Measurements from ENCODE around the gene ATAD2B.
A peak's percentile ranks its signal among the peaks of the same experiment; 100 is the strongest.

The ATAD2B gene

GRCh38 chr2:23718931-23719700, 207.8 kb downstream of the ATAD2B start:
- H3K27me3 ChIP-seq (ENCODE audit: control insufficient read depth in 1 of 2, insufficient read depth in 2 of 2, low read length in 2 of 2), result no peaks in the 10 kb centered on the region
- H3K4me1 ChIP-seq (ENCODE audit: control insufficient read depth, insufficient read depth, low read length), result peaks cover 10% of the 10 kb centered on the region
- no peak overlapping the region for H3K4me3 ChIP-seq (ENCODE audit: low read length in 2 of 2)
- H3K27ac ChIP-seq (ENCODE audit: low read length), result no peak overlapping the region
- no peak overlapping the region for H3K9ac ChIP-seq (ENCODE audit: low read length in 2 of 2)
- peaks cover 0 to 6% of the 10 kb centered on the region in 2 donors for H3K9me3 ChIP-seq (ENCODE audit: control insufficient read depth in 2 of 2, low read length in 2 of 2)
- no peaks in the 10 kb centered on the region for H3K36me3 ChIP-seq (ENCODE audit: control insufficient read depth in 2 of 2, insufficient read depth in 2 of 2, low read length in 2 of 2)

- peaks cover 2% of the 10 kb centered on the region for H3K4me1 ChIP-seq (ENCODE audit: control insufficient read depth, insufficient read depth, low read length)
- no peaks in the 10 kb centered on the region for H3K9me3 ChIP-seq (ENCODE audit: control insufficient read depth in 2 of 2, low read length in 2 of 2)
- H3K4me3 ChIP-seq (ENCODE audit: low read length in 2 of 2), result no peak overlapping the region
- H3K27ac ChIP-seq (ENCODE audit: low read length), result no peak overlapping the region
- no peak overlapping the region for H3K9ac ChIP-seq (ENCODE audit: low read length in 2 of 2)
- H3K36me3 ChIP-seq (ENCODE audit: control insufficient read depth in 2 of 2, insufficient read depth in 2 of 2, low read length in 2 of 2), result peaks cover 0 to 6% of the 10 kb centered on the region in 2 donors
- H3K27me3 ChIP-seq (ENCODE audit: control insufficient read depth in 1 of 2, insufficient read depth in 2 of 2, low read length in 2 of 2), result no peaks in the 10 kb centered on the region
Observed at GRCh38 chr2:23713351-23713750, 213.6 kb downstream of the ATAD2B start.

GRCh38 chr2:23712756-23713151, 214.2 kb downstream of the ATAD2B start:
- Histone ChIP-seq H3K27me3 (ENCODE audit: control insufficient read depth in 1 of 2, insufficient read depth in 2 of 2, low read length in 2 of 2) (no peaks in the 10 kb centered on the region), H3K4me1 (ENCODE audit: control insufficient read depth, insufficient read depth, low read length) (peaks cover 3% of the 10 kb centered on the region), H3K9ac (ENCODE audit: low read length in 2 of 2) (no peak overlapping the region), H3K4me3 (ENCODE audit: low read length in 2 of 2) (no peak overlapping the region), H3K9me3 (ENCODE audit: control insufficient read depth in 2 of 2, low read length in 2 of 2) (peaks cover 0 to 1% of the 10 kb centered on the region in 2 donors), H3K36me3 (ENCODE audit: control insufficient read depth in 2 of 2, insufficient read depth in 2 of 2, low read length in 2 of 2) (peaks cover 0 to 6% of the 10 kb centered on the region in 2 donors), H3K27ac (ENCODE audit: low read length) (no peak overlapping the region)

- no peaks in the 10 kb centered on the region for H3K27me3 ChIP-seq (ENCODE audit: control insufficient read depth in 1 of 2, insufficient read depth in 2 of 2, low read length in 2 of 2)
- H3K9me3 ChIP-seq (ENCODE audit: control insufficient read depth in 2 of 2, low read length in 2 of 2), result peaks cover 0 to 2% of the 10 kb centered on the region in 2 donors
- peaks cover 7% of the 10 kb centered on the region for H3K4me1 ChIP-seq (ENCODE audit: control insufficient read depth, insufficient read depth, low read length)
- H3K4me3 ChIP-seq (ENCODE audit: low read length in 2 of 2), result no peak overlapping the region
- peaks cover 3 to 6% of the 10 kb centered on the region in 2 donors for H3K36me3 ChIP-seq (ENCODE audit: control insufficient read depth in 2 of 2, insufficient read depth in 2 of 2, low read length in 2 of 2)
- H3K9ac ChIP-seq (ENCODE audit: low read length in 2 of 2), result no peak overlapping the region
- no peak overlapping the region for H3K27ac ChIP-seq (ENCODE audit: low read length)
Observed at GRCh38 chr2:23711979-23712755, 214.8 kb downstream of the ATAD2B start.

GRCh38 chr2:23709311-23709710, 217.6 kb downstream of the ATAD2B start:
- no peak overlapping the region for H3K27ac ChIP-seq (ENCODE audit: low read length)
- H3K4me1 ChIP-seq (ENCODE audit: control insufficient read depth, insufficient read depth, low read length), result peaks cover 11% of the 10 kb centered on the region
- peaks cover 22 to 23% of the 10 kb centered on the region in 2 donors for H3K36me3 ChIP-seq (ENCODE audit: control insufficient read depth in 2 of 2, insufficient read depth in 2 of 2, low read length in 2 of 2)

GRCh38 chr2:23708771-23709170, 218.2 kb downstream of the ATAD2B start:
- H3K9ac ChIP-seq (ENCODE audit: low read length in 2 of 2), result no peak overlapping the region
- H3K27ac ChIP-seq (ENCODE audit: low read length), result no peak overlapping the region
- H3K4me1 ChIP-seq (ENCODE audit: control insufficient read depth, insufficient read depth, low read length), result peaks cover 11% of the 10 kb centered on the region
- no peaks in the 10 kb centered on the region for H3K27me3 ChIP-seq (ENCODE audit: control insufficient read depth in 1 of 2, insufficient read depth in 2 of 2, low read length in 2 of 2)
- H3K4me3 ChIP-seq (ENCODE audit: low read length in 2 of 2), result no peak overlapping the region
- peaks cover 0 to 2% of the 10 kb centered on the region in 2 donors for H3K9me3 ChIP-seq (ENCODE audit: control insufficient read depth in 2 of 2, low read length in 2 of 2)
- peaks cover 22 to 29% of the 10 kb centered on the region in 2 donors for H3K36me3 ChIP-seq (ENCODE audit: control insufficient read depth in 2 of 2, insufficient read depth in 2 of 2, low read length in 2 of 2)

More at GRCh38 chr2:23709311-23709710, 217.6 kb downstream of the ATAD2B start:
- Histone ChIP-seq H3K4me3 (ENCODE audit: low read length in 2 of 2) (no peak overlapping the region), H3K9me3 (ENCODE audit: control insufficient read depth in 2 of 2, low read length in 2 of 2) (peaks cover 0 to 2% of the 10 kb centered on the region in 2 donors), H3K9ac (ENCODE audit: low read length in 2 of 2) (no peak overlapping the region), H3K27me3 (ENCODE audit: control insufficient read depth in 1 of 2, insufficient read depth in 2 of 2, low read length in 2 of 2) (no peaks in the 10 kb centered on the region)

GRCh38 chr2:23707096-23707495, 219.8 kb downstream of the ATAD2B start:
- peaks cover 11% of the 10 kb centered on the region for H3K4me1 ChIP-seq (ENCODE audit: control insufficient read depth, insufficient read depth, low read length)
- H3K4me3 ChIP-seq (ENCODE audit: low read length in 2 of 2), result peak overlapping the region in 1 of 2 donors; percentile 29
- peaks cover 38 to 42% of the 10 kb centered on the region in 2 donors for H3K36me3 ChIP-seq (ENCODE audit: control insufficient read depth in 2 of 2, insufficient read depth in 2 of 2, low read length in 2 of 2)
- peak overlapping the region in 1 of 2 donors; percentile 13 for H3K9ac ChIP-seq (ENCODE audit: low read length in 2 of 2)
- peaks cover 0 to 2% of the 10 kb centered on the region in 2 donors for H3K9me3 ChIP-seq (ENCODE audit: control insufficient read depth in 2 of 2, low read length in 2 of 2)
- peak overlapping the region; percentile 41 for H3K27ac ChIP-seq (ENCODE audit: low read length)
- no peaks in the 10 kb centered on the region for H3K27me3 ChIP-seq (ENCODE audit: control insufficient read depth in 1 of 2, insufficient read depth in 2 of 2, low read length in 2 of 2)

GRCh38 chr2:23706613-23707078, 220.3 kb downstream of the ATAD2B start:
- Histone ChIP-seq H3K4me3 (ENCODE audit: low read length in 2 of 2) (peak overlapping the region in 1 of 2 donors; percentile 29), H3K4me1 (ENCODE audit: control insufficient read depth, insufficient read depth, low read length) (peaks cover 9% of the 10 kb centered on the region), H3K9ac (ENCODE audit: low read length in 2 of 2) (no peak overlapping the region), H3K27ac (ENCODE audit: low read length) (peak overlapping the region; percentile 41), H3K36me3 (ENCODE audit: control insufficient read depth in 2 of 2, insufficient read depth in 2 of 2, low read length in 2 of 2) (peaks cover 38 to 42% of the 10 kb centered on the region in 2 donors), H3K9me3 (ENCODE audit: control insufficient read depth in 2 of 2, low read length in 2 of 2) (peaks cover 0 to 2% of the 10 kb centered on the region in 2 donors), H3K27me3 (ENCODE audit: control insufficient read depth in 1 of 2, insufficient read depth in 2 of 2, low read length in 2 of 2) (no peaks in the 10 kb centered on the region)

GRCh38 chr2:23705771-23706612, 220.9 kb downstream of the ATAD2B start:
- H3K27ac ChIP-seq (ENCODE audit: low read length), result no peak overlapping the region
- no peak overlapping the region for H3K9ac ChIP-seq (ENCODE audit: low read length in 2 of 2)
- no peaks in the 10 kb centered on the region for H3K27me3 ChIP-seq (ENCODE audit: control insufficient read depth in 1 of 2, insufficient read depth in 2 of 2, low read length in 2 of 2)
- H3K4me3 ChIP-seq (ENCODE audit: low read length in 2 of 2), result no peak overlapping the region
- H3K9me3 ChIP-seq (ENCODE audit: control insufficient read depth in 2 of 2, low read length in 2 of 2), result peaks cover 0 to 2% of the 10 kb centered on the region in 2 donors
- peaks cover 38 to 44% of the 10 kb centered on the region in 2 donors for H3K36me3 ChIP-seq (ENCODE audit: control insufficient read depth in 2 of 2, insufficient read depth in 2 of 2, low read length in 2 of 2)
- H3K4me1 ChIP-seq (ENCODE audit: control insufficient read depth, insufficient read depth, low read length), result peaks cover 9% of the 10 kb centered on the region
